ENCODE data around the gene KLC1.

Gene KLC1

DNA sequence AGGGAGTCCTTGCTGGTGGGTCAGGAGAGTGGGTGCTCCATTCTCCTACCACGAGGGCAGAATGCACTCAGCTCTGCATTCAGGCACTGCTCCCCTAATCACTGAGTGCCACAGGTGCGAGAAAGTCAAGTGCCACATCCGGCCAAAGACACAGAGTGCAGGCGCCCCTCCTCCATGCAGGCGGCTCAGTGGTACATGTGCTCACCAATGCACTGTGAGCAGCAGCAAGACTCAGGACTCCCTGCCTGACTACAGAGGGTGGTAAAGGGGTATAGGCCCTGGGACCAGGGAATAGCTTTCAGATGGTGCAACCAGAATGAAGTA is 119.5 kb downstream of the KLC1 start:
- DNase-seq (ENCODE audit: low read depth in 1 of 2, low spot score in 1 of 2) = peak in 1 of 2 donors; percentile 24

DNA sequence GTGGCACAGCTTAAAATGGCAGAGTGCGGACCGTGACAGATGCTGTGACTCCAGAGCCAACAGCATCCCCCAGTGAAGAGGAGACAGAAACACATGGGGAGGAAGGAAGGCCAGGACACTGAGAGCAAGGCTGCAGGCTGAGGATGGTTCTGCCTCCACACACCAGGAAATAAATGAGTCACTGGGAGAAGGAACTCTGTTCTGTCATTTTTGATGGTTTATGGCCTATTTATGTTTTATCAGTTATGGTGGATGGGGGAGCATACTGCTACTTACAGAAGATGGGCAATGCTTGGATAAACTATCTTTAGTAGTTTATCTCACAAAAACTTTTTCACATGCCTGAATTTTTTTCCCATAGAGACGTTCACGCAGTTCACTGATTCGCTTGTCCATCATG is 120.4 kb downstream of the KLC1 start:
- no peak for DNase-seq (ENCODE audit: low read depth in 1 of 2, low spot score in 1 of 2)

DNA sequence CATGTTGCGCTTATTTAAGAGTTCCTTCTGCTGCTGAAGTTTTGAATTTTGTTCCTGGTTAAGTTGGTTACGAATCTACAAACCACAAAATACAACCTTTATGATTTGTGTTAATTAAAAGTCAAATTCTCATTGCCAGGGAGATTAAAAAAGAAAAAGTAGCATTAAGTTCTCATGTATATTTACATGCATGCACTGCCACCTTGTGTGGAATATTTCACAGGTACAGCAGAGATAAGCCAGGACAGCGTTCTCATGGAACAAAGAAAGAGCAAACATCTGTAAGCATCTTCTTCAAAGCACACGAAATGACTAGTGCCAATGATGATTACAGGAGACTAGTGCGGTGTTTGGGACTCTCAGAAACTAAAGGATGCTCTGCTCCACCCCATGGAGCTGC is 120.8 kb downstream of the KLC1 start:
- no peak for DNase-seq (ENCODE audit: low read depth in 1 of 2, low spot score in 1 of 2)

Data from stimulated activated CD4-positive, alpha-beta T cell treated with anti-CD3 and anti-CD28 coated beads, Interleukin-15, amount 100 ng/mL, for 1 hour (primary cell).